ENCODE results near the gene DNMT3B.

- no peak for TF ChIP-seq POLR2A (IDR thresholded peaks at IDR 0.05)
- no peak for TF ChIP-seq CTCF (IDR thresholded peaks at IDR 0.05)
Observed at GRCh38 chr20:32773223-32773622, 11.0 kb downstream of the DNMT3B start.

Measured in uterus (tissue), 2 donors.